ENCODE results near the gene MED25.

Gene MED25

GRCh38 chr19:49780861-49781260, 37.2 kb upstream of the MED25 start:
- H4K20me1 ChIP-seq: peaks cover 29% of the 10 kb centered on the region; the same call in 1 of the 2 replicates
- peaks cover 57% of the 10 kb centered on the region for H3K36me3 ChIP-seq
- no peaks in the 10 kb centered on the region for H3K27me3 ChIP-seq
- no peak overlapping the region for H3K4me2 ChIP-seq
- peaks cover 9% of the 10 kb centered on the region; the same call in 1 of the 2 replicates for H3K4me1 ChIP-seq
- TF ChIP-seq Cebpa-rat (IDR thresholded peaks at IDR 0.05): no peak
- H3K27ac ChIP-seq: no peak overlapping the region
- H3K9ac ChIP-seq: no peak overlapping the region
- H3K9me3 ChIP-seq: no peaks in the 10 kb centered on the region
- H3K4me3 ChIP-seq: no peak overlapping the region

GRCh38 chr19:49781394-49781793, 36.7 kb upstream of the MED25 start:
- Histone ChIP-seq H3K9me3 (no peaks in the 10 kb centered on the region), H4K20me1 (peaks cover 24% of the 10 kb centered on the region; the same call in 1 of the 2 replicates), H3K4me2 (no peak overlapping the region), H3K4me3 (no peak overlapping the region), H3K4me1 (peaks cover 9% of the 10 kb centered on the region; the same call in 1 of the 2 replicates), H3K27me3 (no peaks in the 10 kb centered on the region), H3K36me3 (peaks cover 57% of the 10 kb centered on the region), H3K27ac (peak overlapping the region; percentile 22; the same call in 1 of the 2 replicates), H3K9ac (no peak overlapping the region)
- no peak for TF ChIP-seq Cebpa-rat (IDR thresholded peaks at IDR 0.05)

DNA sequence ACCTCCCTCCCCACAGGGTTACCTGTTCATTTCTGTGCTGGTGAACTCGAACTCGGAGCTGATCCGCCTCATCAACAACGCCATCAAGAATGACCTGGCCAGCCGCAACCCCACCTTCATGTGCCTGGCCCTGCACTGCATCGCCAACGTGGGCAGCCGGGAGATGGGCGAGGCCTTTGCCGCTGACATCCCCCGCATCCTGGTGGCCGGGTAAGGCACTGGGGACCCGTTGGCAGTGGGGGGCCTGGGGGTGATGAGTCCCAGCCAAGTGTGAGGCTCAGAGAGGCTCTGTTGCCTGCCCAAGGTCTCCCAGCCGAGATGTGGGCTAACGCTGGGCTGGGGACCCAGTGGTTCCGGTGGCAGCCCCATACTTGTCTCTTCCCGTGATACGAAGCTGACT, 35.6 kb upstream of the MED25 start:
- no peak for TF ChIP-seq Cebpa-rat (IDR thresholded peaks at IDR 0.05)

GRCh38 chr19:49786376-49786820, 31.7 kb upstream of the MED25 start:
- peaks cover 94% of the 10 kb centered on the region for H3K36me3 ChIP-seq
- H3K4me2 ChIP-seq: no peak overlapping the region
- H3K9ac ChIP-seq: no peak overlapping the region
- H3K4me1 ChIP-seq: no peaks in the 10 kb centered on the region
- no peaks in the 10 kb centered on the region for H3K27me3 ChIP-seq
- H3K9me3 ChIP-seq: no peaks in the 10 kb centered on the region
- no peak overlapping the region for H3K27ac ChIP-seq
- H3K4me3 ChIP-seq: no peak overlapping the region
- TF ChIP-seq Cebpa-rat (IDR thresholded peaks at IDR 0.05): no peak
- H4K20me1 ChIP-seq: peaks cover 36% of the 10 kb centered on the region

More for the DNA sequence above, 35.6 kb upstream of the MED25 start:
- no peak overlapping the region for H3K4me2 ChIP-seq
- 0 out of 2 replicates have a peak, but pooled peaks cover 20% of the 10 kb centered on the region for H4K20me1 ChIP-seq
- H3K4me1 ChIP-seq: peaks cover 9% of the 10 kb centered on the region; the same call in 1 of the 2 replicates
- H3K27ac ChIP-seq: no peak overlapping the region
- H3K9me3 ChIP-seq: no peaks in the 10 kb centered on the region
- H3K27me3 ChIP-seq: no peaks in the 10 kb centered on the region
- H3K36me3 ChIP-seq: peaks cover 64% of the 10 kb centered on the region
- no peak overlapping the region for H3K4me3 ChIP-seq
- no peak overlapping the region for H3K9ac ChIP-seq

DNA sequence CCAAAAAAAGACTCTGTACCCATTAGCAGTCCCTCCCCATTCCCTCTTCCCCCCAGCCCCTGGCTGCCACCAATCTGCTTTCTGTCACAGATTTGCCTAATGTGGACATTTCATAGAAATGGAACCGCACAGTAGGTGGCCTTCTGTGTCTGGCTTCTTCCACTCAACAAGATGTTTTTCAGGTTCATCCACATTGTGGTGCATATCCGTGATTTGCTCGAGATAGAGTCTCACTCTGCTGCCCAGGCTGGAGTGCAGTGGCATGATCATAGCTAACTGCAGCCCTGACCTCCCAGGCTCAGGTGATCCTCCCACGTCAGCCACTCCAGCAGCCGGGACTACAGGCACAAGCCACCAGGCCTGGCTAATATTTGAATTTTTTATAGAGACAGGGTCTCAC, 30.3 kb upstream of the MED25 start:
- peaks cover 96% of the 10 kb centered on the region for H3K36me3 ChIP-seq

GRCh38 chr19:49788857-49789256, 29.2 kb upstream of the MED25 start:
- Histone ChIP-seq H3K4me3 (no peak overlapping the region), H3K27me3 (no peaks in the 10 kb centered on the region), H3K9me3 (no peaks in the 10 kb centered on the region), H3K4me2 (no peak overlapping the region), H4K20me1 (peaks cover 34% of the 10 kb centered on the region), H3K9ac (no peak overlapping the region), H3K27ac (no peak overlapping the region), H3K36me3 (peaks cover 96% of the 10 kb centered on the region), H3K4me1 (no peaks in the 10 kb centered on the region)
- TF ChIP-seq Cebpa-rat (IDR thresholded peaks at IDR 0.05): no peak

More for the DNA sequence above, 30.3 kb upstream of the MED25 start:
- Histone ChIP-seq H3K27ac (no peak overlapping the region), H3K4me2 (no peak overlapping the region), H3K27me3 (no peaks in the 10 kb centered on the region), H3K9me3 (no peaks in the 10 kb centered on the region), H3K4me1 (no peaks in the 10 kb centered on the region), H3K4me3 (no peak overlapping the region), H4K20me1 (peaks cover 34% of the 10 kb centered on the region), H3K9ac (no peak overlapping the region)
- TF ChIP-seq Cebpa-rat (IDR thresholded peaks at IDR 0.05): no peak

DNA sequence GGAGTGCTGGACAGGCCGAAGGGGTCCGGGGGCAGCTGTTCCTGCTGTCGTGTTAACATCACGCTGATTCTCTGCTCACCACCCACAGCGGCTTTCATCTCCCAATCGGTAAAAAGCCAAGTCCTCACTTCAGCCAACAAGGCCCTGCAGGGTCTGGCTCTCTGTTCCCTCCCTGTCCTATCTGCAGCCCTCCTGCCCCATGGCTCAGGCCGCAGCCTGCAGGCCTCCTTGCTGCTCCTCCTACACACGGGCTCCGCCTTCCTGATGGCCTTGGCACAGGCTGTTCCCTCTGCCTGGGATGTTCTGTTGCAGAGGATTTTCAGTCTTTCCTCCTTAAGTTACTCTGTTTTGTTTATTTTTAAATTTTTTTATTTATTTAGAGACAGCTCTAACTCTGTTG, 27.2 kb upstream of the MED25 start:
- no peak for TF ChIP-seq Cebpa-rat (IDR thresholded peaks at IDR 0.05)
- no peaks in the 10 kb centered on the region for H3K27me3 ChIP-seq
- no peak overlapping the region for H3K4me3 ChIP-seq
- H4K20me1 ChIP-seq: peaks cover 34% of the 10 kb centered on the region
- H3K4me2 ChIP-seq: no peak overlapping the region
- H3K9me3 ChIP-seq: no peaks in the 10 kb centered on the region
- H3K9ac ChIP-seq: no peak overlapping the region
- peaks cover 98% of the 10 kb centered on the region for H3K36me3 ChIP-seq
- no peak overlapping the region for H3K27ac ChIP-seq
- H3K4me1 ChIP-seq: no peaks in the 10 kb centered on the region

DNA sequence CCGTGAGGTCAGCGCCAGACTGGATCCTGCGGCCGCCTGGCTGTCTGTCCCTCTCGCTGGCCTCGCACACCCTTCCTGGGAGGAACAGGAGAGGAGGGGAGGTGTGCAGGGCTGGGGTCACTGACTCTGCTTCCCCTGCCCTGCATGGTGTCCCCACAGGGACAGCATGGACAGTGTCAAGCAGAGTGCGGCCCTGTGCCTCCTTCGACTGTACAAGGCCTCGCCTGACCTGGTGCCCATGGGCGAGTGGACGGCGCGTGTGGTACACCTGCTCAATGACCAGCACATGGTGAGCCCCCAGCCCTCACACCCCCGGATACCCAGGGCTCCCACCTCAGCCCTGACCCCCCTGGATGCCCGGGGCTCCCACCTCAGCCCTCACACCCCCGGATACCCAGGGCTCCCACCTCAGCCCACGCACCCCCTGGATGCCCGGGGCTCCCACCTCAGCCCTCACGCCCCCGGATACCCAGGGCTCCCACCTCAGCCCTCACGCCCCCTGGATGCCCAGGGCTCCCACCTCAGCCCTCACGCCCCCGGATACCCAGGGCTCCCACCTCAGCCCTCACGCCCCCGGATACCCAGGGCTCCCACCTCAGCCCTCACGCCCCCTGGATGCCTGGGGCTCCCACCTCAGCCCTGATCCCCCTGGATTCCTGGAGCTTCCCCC, 26.2 kb upstream of the MED25 start:
- H3K27me3 ChIP-seq: no peaks in the 10 kb centered on the region
- no peak overlapping the region for H3K4me2 ChIP-seq
- H3K36me3 ChIP-seq: peaks cover 98% of the 10 kb centered on the region
- no peak overlapping the region for H3K9ac ChIP-seq
- no peak overlapping the region for H3K27ac ChIP-seq
- H4K20me1 ChIP-seq: peaks cover 34% of the 10 kb centered on the region
- no peak overlapping the region for H3K4me3 ChIP-seq
- no peaks in the 10 kb centered on the region for H3K4me1 ChIP-seq
- no peak for TF ChIP-seq Cebpa-rat (IDR thresholded peaks at IDR 0.05)
- H3K9me3 ChIP-seq: no peaks in the 10 kb centered on the region

DNA sequence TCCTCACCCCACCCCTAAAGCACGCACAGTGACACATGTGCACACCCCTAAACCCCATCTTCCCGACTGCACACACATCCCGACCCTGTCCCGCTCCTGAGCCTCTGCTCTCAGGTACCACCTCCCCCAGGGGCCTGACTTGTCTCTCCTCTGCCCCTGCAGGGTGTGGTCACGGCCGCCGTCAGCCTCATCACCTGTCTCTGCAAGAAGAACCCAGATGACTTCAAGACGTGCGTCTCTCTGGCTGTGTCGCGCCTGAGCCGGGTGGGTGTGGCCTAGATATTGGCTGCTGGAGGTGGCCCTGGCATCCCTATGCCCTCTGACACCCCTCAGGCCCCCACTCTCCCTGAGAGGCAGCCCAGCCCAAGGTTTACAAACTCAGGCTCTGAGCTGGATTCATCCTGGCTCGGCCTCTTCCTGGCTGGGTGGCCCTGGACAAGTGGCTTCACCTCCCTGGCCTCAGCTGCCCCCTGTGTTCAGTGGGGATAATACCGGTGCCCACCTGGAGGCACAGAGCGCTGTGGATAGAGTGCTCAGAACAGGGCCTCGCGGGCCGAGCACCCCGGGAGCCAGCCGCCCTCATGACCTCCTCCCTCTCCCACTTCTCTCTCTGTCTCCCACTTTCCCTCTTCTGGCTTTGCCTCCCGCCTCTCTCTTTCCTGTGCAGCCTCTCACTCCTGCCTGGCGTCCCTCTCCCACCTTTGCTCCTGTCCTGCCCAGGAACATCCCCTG, 25.1 kb upstream of the MED25 start:
- Histone ChIP-seq H3K4me3 (no peak overlapping the region), H3K27me3 (no peaks in the 10 kb centered on the region), H3K9ac (no peak overlapping the region), H3K27ac (no peak overlapping the region), H3K36me3 (peaks cover 99% of the 10 kb centered on the region), H3K9me3 (no peaks in the 10 kb centered on the region), H3K4me1 (no peaks in the 10 kb centered on the region), H4K20me1 (peaks cover 31% of the 10 kb centered on the region), H3K4me2 (no peak overlapping the region)
- no peak for TF ChIP-seq Cebpa-rat (IDR thresholded peaks at IDR 0.05)

DNA sequence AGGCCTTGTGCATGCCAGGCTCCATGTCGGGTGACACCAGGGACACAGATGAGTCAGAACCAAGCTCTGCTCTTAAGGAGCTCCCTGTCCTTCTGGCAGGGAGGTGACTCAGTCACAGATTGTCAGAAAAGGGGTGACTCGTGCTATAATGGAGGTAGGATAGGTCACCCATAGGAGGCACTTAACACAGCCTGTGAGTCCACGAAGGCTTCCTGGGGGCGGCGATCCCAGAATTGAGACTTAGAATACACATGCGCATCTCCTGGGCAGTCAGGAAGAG, 24.6 kb upstream of the MED25 start:
- Histone ChIP-seq H3K9ac (no peak overlapping the region), H3K4me3 (no peak overlapping the region), H3K4me2 (no peak overlapping the region), H3K27ac (no peak overlapping the region), H3K9me3 (no peaks in the 10 kb centered on the region), H4K20me1 (peaks cover 26% of the 10 kb centered on the region), H3K4me1 (no peaks in the 10 kb centered on the region), H3K36me3 (peaks cover 99% of the 10 kb centered on the region), H3K27me3 (no peaks in the 10 kb centered on the region)
- TF ChIP-seq Cebpa-rat (IDR thresholded peaks at IDR 0.05): no peak

Measured in BLaER1 (cell line).